NCI-H748 treated with DMSO at 0.1 percent for 48 hours (cell line): ENCODE data around the gene EXOSC5.
A peak's percentile ranks its signal among the peaks of the same experiment; 100 is the strongest.
"Not testable (repeated sequence)": the region's sequence is repeated elsewhere in the genome, so short reads cannot be mapped to it uniquely, and the experiment has no call there.

Experiments
- DNase-seq: peaks from one replicate; lab custom pipeline; 2025; lab: John Stamatoyannopoulos, UW

EXOSC5 gene

DNA sequence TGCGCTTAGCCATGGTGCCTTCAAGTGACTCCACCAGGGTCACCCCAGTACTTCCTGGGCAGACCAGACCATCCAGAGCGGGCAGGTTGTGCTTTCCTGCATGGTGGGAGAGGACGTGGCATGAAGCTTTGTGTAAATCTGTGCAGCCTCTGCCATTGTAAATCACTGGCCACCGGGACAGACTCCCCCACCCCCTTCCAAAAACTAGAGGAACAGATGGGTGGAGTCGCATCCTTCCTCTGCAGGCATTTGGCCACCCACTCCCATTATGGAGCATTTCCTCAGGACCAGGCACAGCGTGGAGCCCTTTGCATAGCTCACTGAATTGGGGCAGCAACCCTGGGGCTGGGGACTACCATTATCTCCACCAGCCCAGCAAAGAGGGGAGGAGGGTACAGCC, 8.6 kb upstream of the EXOSC5 start:
- DNase-seq, result no peak

DNA sequence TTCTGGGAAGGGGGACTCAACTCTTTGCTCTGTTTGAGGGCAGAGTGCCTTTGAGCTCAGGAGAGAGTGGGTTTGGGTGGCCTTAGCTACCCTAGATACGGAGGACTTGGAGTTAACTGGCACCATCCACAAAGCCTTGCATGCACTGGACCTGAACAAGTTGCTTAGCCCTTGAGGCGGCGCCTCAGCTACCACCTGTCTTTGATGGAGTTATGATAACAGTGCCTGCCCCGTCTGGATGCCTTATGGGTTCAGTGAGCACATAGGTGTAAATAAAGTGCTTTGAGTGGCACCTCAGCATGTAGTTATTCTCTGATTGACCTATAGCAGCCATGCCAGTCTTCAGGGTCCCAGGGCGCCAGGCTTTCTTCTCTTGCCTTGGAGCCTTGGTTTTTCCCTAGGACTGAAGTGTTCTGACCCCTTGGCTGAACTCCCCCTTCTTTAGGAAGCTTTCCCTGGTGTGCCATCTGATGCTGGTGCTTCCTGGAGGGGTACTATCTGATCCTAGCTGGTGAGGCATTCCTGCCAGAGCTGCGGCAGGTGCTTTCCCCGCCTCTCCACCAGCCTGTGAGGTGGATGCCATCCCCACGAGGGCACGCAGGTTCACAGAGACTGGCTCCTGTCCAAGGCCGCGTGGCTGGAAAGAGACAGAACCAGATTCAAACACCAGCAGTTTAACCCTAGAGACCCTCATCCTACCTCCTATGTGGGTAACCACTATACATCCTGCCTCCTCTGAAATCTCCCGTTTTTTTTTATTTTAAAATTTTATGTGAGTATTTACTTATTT, 6.2 kb upstream of the EXOSC5 start:
- no peak for DNase-seq

DNA sequence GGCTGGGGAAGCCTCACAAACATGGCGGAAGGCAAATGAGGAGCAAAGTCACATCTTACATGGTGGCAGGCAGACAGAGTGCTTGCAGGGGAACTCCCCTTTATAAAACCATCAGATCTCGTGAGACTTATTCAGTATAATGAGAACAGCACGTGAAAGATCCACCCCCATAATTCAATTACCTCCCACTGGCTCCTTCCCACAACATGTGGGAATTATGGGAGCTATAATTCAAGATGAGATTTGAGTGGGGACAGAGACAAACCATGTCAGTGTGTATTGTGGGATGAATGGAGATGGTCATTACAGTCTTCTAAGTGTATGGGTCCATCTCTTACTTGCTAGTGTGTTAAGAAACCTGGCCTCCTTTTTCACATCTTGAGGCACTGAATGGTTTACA, 4.9 kb upstream of the EXOSC5 start:
- DNase-seq, result no peak

DNA sequence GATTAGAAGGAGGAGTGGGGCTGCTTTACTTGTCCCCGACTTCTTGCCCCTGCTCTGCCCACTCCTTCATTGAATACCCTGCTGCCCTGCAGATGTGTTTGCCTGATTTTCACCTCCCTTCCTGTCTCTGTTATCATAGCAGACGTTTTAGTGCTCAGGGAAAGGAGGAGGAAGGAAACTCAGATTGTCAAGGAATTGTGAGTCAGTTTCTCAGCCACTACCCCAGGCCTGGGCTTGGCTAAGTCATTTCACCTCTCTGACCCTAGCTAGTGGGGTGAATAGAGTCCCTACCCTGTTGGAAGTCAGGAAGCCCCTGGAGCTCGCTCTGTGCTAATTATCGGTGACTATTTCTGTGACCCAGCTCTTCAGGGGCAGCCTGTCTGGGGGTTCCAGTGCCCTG, 4.3 kb upstream of the EXOSC5 start:
- no peak for DNase-seq

DNA sequence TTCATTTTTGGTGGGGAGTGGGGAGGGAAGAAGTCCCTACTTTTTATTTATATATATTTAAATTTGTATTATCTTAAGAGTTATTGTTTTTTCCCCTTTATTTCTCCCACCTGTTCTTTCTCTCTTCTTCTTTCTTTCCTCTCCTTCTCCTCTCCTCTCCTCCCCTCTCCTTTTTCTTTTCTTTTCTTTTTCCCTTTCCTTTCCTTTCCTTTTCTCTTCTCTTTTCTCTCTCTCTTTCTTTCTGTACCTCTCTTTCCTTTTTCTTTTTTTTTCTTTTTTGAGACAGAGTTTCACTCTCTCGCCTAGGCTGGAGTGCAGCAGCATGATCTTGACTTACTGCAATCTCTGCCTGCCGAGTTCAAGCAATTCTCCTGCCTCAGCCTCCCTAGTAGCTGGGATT, 2.4 kb upstream of the EXOSC5 start:
- DNase-seq, result no peak

DNA sequence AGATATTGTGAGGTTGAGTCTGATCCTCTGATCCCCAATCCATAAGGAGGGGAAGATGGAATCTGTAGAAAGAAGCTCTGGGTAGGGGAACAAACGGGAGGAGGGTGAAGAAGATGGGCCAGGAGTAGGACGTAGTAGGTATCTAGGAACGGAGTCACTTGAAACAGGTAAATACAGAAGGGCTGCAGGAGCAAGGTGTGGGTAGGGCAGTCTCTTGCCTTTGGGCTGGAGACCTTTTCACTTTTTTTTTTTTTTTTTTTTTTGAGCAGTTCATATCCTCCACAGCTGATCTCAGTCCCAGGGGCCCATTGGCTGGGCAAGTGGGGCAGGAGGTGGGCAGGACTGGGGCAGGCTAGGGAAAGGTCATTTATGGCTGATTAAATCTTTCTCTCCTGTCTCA, 1.9 kb upstream of the EXOSC5 start:
- no peak for DNase-seq

DNA sequence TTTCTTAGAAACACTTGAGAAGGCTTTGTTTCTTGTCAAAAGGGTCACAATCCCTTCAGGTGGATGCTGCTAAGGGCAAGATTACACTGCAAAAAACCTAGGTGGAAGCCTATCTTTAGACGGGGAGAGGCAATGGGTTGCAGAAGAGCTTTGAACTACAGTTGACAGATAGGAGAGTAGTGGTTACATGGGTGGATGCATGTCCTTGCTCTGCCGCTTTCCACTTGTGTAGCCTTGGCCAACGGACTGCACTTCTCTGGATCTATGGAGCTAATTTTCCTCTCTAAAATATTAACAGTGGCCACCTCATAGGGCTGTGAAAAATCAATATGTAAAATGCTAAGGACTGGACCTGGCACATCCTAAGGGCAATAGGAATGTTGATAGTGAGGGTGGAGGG, 1.4 kb upstream of the EXOSC5 start:
- no peak for DNase-seq

DNA sequence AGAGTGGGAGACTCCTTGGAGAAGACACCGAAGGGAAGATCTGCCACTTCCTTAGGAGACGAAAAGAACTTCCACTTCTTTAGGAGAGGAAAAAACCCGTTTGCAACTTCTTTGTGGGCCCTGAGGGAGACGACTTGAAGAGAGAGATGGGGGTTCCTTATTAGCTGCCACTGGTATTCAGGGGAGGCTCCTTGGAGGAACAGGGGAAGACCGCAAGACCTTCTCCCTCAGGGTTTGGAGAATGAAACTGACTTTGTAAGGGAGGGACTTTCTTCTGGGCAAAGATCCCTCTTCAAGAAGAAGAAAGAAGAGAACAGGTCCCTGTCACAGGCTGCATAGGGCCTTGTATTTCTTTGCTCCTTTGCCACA, 875 bp upstream of the EXOSC5 start:
- no peak for DNase-seq

DNA sequence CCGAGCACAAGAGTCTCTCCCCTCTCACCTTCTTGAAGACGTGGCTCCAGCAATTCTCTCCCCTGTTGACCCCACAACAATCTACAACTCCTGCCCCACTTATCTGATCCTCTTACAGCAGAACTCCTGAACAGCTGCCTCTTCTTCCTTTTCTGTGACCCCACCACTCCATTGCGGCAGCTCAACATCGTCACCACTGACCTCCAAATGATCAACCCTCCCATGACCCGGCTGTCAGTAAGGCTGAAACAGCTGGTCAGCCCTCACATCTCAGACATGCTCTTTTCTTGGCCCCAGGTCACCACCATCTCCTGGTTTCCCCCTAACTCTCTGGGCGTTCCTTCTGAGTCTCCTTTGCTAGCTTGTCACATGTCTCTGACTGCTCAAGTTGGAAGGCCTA, 1.8 kb downstream of the EXOSC5 start:
- DNase-seq, result no peak

DNA sequence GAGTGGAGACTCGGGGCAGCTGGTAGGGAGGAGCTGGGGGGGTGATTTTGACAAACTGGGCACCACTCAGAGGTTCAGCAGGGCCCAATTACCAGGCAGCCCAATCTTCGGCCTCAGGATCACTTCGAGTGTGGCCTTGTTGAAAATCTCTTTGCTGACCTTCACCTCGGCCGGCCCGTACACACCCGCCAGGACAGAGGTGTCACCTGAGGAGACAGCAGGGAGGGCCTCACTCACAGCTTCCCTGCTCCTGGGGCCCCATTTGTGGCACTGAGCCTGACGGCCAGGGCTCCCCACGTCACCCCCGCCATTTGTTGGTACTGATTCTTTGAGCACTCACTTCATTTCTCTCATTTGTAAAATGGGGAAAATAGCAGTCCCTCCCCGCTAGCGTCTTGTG, 4.4 kb downstream of the EXOSC5 start:
- DNase-seq, result no peak

DNA sequence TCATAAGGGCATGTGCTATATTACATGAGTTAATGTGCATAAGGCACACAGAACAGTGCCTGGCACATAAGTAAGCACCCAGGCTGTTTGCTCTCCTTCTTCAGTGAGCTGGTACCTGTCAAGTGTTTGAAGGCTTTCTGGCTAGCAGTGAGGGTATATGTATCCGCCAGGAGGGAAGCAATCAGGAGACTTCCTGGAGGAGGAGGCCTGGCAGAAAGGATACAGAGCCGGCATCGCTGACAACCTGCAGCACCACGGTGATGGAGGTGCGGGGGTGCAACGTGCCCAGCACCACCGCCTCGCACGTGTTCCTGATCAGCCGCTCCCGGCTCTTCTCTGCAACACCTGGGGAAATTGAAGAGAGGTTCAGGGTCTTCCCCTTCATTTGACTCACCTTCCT, 5.5 kb downstream of the EXOSC5 start:
- DNase-seq, result no peak

DNA sequence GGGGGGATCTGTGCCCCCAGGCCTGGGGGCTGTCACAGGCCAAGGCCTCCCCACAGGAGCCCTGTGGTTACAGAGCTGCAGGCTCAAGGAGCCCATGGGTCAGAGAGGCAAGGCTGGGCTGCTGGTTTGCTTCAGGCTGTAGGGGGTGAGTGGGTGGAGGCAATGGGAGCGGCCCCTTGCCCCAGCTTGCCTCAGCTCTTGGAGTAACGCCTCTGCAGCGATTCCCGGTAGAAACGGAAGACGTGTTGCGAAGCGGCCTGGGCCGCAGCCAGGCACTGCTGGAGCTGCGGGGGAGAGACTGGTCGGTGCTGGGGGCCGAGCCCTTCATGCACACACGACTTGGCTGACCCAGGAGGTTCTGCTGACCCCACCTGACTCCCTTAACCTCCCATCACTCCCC, 10.7 kb downstream of the EXOSC5 start:
- DNase-seq, result no peak

DNA sequence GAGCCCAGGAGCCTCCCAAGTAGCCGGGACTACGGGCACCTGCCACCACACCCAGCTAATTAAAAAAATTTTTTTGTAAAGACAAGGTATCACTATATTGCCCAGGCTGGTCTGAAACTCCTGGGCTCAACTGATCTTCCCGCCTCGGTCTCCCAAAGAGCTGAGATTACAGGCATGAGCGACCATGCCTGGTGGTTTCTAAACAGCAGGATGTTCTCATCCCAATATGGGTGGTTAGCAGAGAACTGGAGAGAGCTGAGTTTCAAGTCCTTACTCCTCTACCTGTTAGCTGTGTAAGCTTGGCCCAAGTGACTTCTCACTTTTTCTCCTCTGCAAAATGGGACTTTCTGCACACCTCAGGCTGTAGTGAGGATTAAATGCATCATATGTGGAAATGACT, 12.8 kb downstream of the EXOSC5 start:
- no peak for DNase-seq

DNA sequence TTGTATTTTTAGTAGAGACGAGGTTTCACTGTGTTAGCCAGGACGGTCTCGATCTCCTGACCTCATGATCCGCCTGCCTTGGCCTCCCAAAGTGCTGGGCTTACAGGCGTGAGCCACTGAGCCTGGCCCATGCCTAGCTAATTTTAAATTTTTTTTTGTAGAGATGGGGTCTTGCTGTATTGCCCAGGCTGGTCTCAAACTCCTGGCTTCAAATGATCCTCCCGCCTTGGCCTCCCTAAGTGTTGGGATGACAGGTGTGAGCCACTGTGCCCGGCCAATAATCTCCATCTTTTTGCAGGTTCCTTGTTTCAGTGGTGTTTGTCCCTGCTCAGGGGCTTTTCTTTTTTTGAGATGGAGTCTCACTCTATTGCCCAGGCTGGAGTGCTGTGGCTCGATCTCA, 15.6 kb downstream of the EXOSC5 start:
- not testable (repeated sequence) for DNase-seq

DNA sequence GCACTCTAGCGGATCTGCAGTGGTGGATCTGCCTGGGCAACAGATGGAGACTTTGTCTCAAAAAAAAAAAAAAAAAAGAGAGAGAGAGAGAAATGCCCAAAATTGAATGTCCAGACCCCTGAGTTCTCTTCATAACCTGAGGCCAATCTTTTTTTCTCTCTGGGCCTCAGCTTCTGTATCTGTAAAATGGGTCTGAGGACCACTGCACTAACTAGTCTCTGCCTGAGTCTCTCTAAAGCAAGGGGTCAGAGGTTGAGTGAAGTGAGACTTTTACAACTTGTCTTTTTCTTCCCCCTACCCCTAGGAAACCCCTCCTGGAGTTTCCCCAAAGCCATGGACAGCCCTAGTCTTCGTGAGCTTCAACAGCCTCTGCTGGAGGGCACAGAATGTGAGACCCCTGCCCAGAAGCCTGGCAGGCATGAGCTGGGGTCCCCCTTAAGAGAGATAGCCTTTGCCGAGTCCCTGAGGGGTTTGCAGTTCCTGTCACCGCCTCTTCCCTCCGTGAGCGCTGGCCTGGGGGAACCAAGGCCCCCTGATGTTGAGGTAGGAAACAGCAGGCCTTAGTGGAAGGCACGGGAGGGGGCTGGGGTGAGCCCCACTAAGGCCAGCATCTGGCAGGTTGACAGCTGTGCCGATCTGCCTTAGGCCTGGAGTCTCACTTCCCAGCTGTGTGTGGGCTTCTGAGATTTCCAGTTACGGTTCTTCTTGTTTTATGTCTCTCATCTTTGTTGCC, 19.0 kb downstream of the EXOSC5 start:
- DNase-seq, result no peak

DNA sequence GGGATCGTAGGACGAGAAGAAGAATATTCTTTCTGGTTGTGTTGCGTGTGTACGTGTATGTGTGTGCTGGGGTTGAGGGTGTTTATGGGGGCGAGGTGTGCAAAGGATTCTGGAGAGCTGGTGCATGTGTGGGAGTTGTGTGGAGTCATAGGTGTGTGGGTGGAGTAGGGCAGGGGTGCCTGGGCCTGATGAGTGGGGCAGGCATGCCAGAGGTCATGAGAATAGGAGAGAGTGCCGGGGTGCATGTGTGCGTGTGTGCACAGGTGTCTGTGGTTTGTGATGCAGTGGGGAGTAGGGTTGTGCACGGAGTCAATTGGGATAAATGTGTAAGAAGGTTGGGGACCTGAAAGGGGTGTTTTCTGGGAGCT, 20.2 kb downstream of the EXOSC5 start:
- DNase-seq, result no peak

DNA sequence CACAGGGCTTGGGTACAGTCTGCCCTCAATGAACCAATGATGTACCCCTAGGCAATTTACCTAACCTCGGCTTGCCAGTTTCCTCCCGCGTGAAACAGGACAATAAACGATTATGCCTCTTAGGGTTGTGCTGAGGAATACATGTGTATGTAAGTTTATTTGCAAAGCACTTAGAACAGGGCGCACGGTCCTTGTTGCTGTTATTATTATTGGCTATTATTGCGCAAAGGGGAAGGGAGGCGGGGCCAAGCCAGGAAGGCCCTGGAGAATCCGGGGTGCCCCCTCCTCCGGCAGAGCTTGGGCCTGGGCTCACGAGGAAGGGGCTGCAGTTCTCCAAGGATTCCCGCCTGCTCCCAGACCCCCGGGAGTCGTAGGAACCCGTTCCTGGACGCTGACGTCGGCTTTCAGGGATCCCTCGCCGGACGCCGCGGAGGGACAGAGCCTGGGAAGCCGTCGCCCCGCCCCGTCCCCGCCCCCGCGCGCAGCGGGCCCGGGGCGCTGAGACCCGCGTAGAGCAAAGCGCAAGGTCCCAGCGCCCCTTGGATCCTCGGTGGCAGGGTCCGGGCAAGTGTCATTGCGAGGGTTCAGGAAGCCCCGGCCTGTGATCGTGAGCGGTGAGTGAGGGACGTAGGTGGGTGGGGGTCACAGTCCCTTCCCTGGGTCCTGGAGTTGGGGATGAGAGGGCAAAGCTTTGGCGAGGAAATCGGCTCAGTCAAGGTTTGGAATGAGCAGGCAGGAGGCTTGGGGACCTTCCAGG, 20.7 kb downstream of the EXOSC5 start, which contains the start of gene TMEM91:
TMEM91 (plus strand) TSS at position 293 of the 757 bp plus-strand sequence. CDS start 1,777 bp downstream, outside the sequence.
- peak; percentile 26 for DNase-seq

DNA sequence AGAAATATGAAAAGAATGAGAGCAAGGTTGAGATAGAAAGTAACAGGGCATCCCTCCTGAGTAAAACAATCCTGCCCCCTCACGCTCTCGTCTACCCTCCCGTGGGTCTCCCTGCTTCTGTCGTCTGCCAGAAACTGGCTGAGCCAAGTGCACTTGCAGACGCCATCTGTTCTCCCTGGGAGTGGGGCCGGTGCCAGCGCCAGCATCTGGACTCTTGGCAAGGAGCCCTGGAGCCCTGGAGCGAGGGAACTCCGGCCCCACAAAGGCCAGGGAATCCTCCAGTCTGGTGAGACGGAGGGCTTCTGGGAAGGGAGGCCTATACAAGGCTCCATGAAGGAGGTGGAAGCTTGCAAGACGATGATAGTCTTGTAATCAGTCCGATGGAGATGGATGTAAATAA, 23.2 kb downstream of the EXOSC5 start:
- no peak for DNase-seq

DNA sequence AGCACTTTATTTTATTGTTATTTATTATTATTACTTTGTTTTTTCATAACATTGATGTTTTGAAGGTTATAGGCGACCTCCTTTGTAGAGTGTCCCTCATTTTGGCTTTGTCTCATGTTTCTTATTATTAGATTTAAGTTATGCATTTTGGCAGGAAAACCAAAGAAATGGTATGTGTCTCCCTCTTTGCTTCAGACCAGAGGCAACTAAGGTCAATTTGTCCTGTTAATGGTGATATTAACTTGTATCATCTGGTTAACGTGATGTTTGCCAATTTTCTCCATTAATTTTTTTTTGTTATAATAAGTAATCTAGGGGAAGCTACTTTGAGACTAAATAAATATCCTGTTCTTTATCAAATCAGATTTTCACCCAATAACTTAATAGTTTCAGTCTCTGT, 24.7 kb downstream of the EXOSC5 start:
- no peak for DNase-seq

DNA sequence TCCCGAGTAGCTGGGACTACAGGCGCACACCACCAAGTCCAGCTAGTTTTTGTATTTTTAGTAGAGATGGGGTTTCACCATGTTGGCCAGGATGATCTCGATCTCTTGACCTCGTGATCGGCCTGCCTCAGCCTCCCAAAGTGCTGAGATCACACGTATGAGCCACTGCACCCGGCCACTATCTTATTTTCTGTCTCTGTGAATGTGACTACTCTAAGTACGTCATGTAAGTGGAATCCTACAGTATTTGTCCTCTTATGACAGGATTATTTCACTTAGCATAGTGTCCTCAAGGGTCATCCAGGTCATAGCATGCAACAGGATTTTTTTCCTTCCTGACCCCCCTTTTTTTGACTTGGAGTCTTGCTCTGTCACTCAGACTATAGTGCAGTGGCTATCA, 25.6 kb downstream of the EXOSC5 start:
- DNase-seq, result no peak

DNA sequence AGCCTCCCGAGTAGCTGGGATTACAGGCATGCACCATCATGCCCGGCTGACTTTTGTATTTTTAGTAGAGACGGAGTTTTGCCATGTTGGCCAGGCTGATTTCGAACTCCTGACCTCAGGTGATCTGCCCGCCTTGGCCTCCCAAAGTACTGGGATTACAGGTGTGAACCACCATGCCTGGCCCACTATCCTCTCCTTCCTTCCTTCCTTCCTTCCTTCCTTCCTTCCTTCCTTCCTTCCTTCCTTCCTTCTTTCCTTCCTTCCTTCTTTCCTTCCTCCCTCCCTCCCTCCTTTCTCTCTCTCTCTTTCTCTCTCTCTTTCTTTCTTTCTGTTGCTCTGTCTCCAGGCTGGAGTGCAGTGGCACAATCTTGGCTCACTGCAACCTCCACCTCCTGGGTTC, 26.0 kb downstream of the EXOSC5 start:
- DNase-seq, result not testable (repeated sequence)

DNA sequence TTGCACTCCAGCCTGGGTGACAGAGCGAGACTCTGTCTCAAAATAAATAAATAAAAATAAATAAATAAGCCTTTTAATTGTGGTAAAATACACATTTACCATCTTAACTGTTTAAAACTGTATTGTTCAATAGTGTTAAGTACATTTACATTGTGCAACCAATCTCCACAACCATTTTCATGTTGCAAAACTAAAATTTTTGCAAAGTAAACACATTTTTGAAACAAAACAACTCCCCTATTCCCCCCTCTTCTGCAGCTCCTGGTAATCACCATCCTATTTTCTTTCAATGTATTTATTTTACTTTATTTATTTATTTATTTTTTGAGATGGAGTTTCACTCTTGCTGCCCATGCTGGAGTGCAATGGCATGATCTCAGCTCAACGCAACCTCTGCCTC, 27.4 kb downstream of the EXOSC5 start:
- no peak for DNase-seq

DNA sequence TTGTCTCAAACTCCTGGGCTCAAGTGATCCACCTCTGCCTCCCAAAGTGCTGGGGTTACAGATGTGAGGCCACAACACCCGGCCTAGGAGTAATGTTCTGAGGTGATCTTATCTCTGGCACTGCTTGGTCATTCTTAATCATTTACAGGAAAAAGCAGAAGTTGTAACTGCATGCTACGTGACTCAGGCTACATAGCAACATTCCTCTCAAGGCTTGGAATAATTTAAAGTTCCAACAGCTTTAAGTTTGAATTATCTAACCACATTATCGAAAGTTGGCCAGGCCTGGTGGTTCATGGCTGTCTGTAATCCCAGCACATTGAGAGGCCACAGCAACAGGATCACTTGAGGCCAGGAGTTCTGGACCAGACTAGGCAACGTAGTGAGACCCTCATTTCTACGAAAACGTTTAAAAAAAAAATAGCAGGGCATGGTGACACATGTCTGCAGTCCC, 29.3 kb downstream of the EXOSC5 start:
- no peak for DNase-seq
